Activated CD4-positive, alpha-beta T cell treated with anti-CD3 and anti-CD28 coated beads, Interleukin-2, amount 10 ng/mL, durations not matched to agents 7 days and 5 days (primary cell): ENCODE data around the gene INPP4B. TPM values are rescaled to one million over a fixed set of nuclear protein-coding genes. Genes with fewer than 3 reads are reported as not detected.

Experiments used
- CTCF ChIA-PET: fragments of 350-600 bp; sonication (Branson Sonifier 250); formaldehyde crosslinking; loops from one replicate; lab custom pipeline; 2021; ENCODE audit warnings: antibody characterized with exemption; lab: Charles Lee
- POLR2A ChIA-PET: fragments of 350-600 bp; sonication (Branson Sonifier 250); formaldehyde crosslinking; loops from one replicate; lab custom pipeline; 2021; ENCODE audit warnings: antibody characterized with exemption; lab: Charles Lee
- DNase-seq: peaks from one replicate; pipeline ENCODE4 v3.0.0-alpha.2; 2020
- H3K27ac Mint-ChIP-seq: one replicate; pipeline ENCODE4 v1.8.0; 2021; ENCODE audit warnings: mild to moderate bottlenecking, moderate library complexity, mixed read lengths
- H3K27me3 Mint-ChIP-seq: one replicate; pipeline ENCODE4 v1.8.0; 2021; ENCODE audit warnings: mixed read lengths
- H3K36me3 Mint-ChIP-seq: one replicate; pipeline ENCODE4 v1.8.0; 2021; ENCODE audit warnings: low read depth, mixed read lengths
- H3K4me1 Mint-ChIP-seq: one replicate; pipeline ENCODE4 v1.8.0; 2021; ENCODE audit warnings: mixed read lengths
- H3K4me3 Mint-ChIP-seq: one replicate; pipeline ENCODE4 v1.8.0; 2021; ENCODE audit warnings: mild to moderate bottlenecking, moderate library complexity, mixed read lengths
- H3K9me3 Mint-ChIP-seq: one replicate; pipeline ENCODE4 v1.8.0; 2021; ENCODE audit warnings: mixed read lengths
- total RNA-seq, 2 experiments: library from RNA; stranded (reverse); gene quantifications; one replicate each; pipeline ENCODE4 v1.2.3, GENCODE V29; 2021

INPP4B gene
- total RNA-seq, 2 experiments from 2014 or later: 71.6 to 79.2 TPM

DNA sequence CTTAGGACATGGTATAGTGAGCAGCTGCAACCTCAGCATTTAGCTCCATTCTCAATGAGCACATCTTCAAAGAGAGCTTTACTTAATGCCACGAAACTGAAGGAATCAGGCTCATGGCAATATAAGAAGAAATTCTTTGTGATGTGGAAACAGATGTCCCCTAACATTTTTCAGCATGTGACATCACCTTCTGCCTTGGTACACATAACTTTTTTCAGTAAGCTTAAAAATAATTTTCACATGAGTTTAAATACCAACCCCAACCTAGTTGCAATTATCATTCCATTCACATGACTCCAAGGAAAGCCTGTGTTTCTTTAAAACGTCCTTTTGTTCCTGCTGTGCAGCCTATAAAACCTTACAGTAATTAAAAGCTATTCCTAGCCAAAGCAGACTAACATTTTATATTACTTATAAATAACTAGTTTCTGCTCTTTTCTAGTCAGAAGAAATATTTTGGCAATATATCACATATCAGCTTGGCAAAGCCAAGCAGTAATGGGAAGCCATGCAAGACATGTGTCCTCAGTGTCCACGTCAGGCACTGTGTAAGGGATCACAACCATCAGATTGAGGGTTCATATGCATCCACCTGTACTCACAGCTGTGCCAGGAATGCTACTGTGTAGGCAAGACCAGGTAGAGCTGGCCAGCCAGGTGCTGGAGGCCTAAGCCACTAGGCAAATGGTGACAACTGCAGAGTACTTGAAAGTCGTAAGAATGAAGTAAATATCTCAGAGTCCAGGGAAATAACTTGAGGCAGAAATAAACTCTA lies 466.6 kb downstream of the INPP4B start:
- Mint-ChIP-seq H3K36me3 (peaks cover 45% of the 10 kb centered on the region), H3K9me3 (no peaks in the 10 kb centered on the region), H3K27me3 (no peaks in the 10 kb centered on the region), H3K4me1 (peaks cover 70% of the 10 kb centered on the region), H3K4me3 (no peak overlapping the region), H3K27ac (no peak overlapping the region)
- CTCF ChIA-PET: interaction anchor here (0.5 to 2.3 kb wide), 7 partner anchors 9 to 32 kb away, joined by 3 to 7 read pairs (median 5); no protein-coding TSS in a partner anchor
- POLR2A ChIA-PET: interaction anchor here (0.6 to 0.9 kb wide), 2 partner anchors 13 to 24 kb away, joined by 4 read pairs; no protein-coding TSS in a partner anchor
- DNase-seq: no peak

DNA sequence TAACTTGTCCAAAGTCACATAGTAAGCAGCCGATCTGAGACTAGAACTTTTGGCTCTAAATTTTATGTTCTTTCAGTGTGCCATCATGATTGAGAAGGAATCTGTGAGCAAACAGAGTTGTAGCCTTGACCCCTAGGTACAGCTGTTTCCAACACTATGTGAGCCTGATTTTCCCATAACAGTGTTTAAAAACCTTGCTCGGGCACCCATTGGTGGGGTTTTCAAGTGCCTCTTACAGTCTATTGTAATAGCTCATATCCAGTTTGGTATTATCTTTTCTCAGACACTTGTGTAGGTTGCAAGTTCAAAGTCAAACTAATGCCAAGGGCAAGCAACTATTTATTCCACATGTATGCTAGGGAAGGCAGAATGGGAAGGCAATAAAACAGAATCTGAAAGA lies 467.9 kb downstream of the INPP4B start:
- H3K9me3 Mint-ChIP-seq: no peaks in the 10 kb centered on the region
- CTCF ChIA-PET: interaction anchor here (0.7 to 2.3 kb wide), 12 partner anchors 10 to 42 kb away, joined by 3 to 7 read pairs (median 4); no protein-coding TSS in a partner anchor
- no peak overlapping the region for H3K4me3 Mint-ChIP-seq
- POLR2A ChIA-PET: interaction anchor here (0.6 to 0.9 kb wide), 2 partner anchors 25 to 31 kb away, joined by 3 to 5 read pairs; no protein-coding TSS in a partner anchor
- peak overlapping the region; percentile 81 for H3K27ac Mint-ChIP-seq
- H3K36me3 Mint-ChIP-seq: peaks cover 34% of the 10 kb centered on the region
- H3K27me3 Mint-ChIP-seq: no peaks in the 10 kb centered on the region
- DNase-seq: no peak
- peaks cover 67% of the 10 kb centered on the region for H3K4me1 Mint-ChIP-seq

DNA sequence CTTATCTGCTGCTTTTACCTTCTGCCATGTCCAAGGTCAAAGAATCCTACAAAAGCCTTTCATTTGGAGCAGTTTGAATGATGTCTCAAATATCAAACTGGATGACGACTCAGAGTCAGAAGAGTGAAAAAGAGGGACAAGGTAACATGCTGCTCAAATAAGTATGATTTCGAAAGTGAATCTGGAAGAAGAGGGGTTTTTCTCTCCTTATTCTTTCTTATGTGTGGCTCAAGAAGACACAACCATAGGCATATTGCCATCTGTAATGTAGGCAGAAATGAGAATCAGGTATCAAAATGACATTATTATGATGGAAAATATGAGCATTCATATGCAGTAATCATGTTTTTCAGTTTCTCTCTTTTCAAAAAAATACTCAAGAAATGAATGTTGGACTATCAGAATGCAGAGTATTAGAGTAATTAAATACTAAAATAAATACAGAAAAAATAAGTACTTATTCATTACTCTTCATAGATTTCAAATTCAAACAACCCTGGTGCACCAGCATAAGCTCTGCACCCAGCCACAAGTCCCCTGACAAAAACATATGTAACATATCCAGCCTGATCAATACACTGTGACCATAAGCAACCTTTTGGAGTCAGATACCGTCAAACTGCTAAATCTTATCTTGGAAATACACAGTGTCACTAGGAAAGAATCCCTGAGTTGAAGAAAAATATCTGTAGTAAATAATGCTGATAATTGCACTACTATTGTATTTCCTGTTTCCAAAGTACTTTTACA lies 468.6 kb downstream of the INPP4B start:
- Mint-ChIP-seq H3K9me3 (no peaks in the 10 kb centered on the region), H3K36me3 (peaks cover 34% of the 10 kb centered on the region), H3K4me3 (peak overlapping the region; percentile 53), H3K27ac (peak overlapping the region; percentile 82), H3K4me1 (peaks cover 70% of the 10 kb centered on the region), H3K27me3 (no peaks in the 10 kb centered on the region)
- DNase-seq: no peak
- ChIA-PET CTCF (interaction anchor here (0.7 to 2.3 kb wide), 8 partner anchors 9 to 41 kb away, joined by 3 to 7 read pairs (median 4); no protein-coding TSS in a partner anchor), POLR2A (interaction anchor here (0.6 to 0.7 kb wide), 3 partner anchors 31 to 1583 kb away, joined by 3 read pairs; no protein-coding TSS in a partner anchor)

DNA sequence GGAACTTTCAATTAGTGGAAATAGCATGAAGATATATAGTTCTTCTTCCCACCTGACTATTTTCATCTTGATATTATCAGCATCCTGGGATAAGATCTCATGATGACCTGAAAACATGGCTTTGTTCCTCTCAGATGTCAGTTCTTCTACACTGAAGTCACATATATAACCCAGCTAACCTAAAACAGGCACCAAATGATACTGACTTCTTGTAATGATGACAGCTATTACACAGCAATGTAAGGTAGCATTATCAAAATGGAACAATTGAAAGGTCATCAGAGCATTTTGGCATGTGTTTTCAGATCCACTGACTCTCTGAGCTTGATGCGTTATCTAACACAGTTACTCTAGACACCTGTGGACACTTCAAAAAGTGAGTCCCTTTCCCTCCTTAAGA lies 469.9 kb downstream of the INPP4B start:
- Mint-ChIP-seq H3K27ac (no peak overlapping the region), H3K4me3 (peak overlapping the region; percentile 3), H3K4me1 (peaks cover 79% of the 10 kb centered on the region), H3K36me3 (peaks cover 42% of the 10 kb centered on the region), H3K9me3 (peaks cover 5% of the 10 kb centered on the region), H3K27me3 (no peaks in the 10 kb centered on the region)
- ChIA-PET CTCF (interaction anchor here (0.7 to 1.5 kb wide), 4 partner anchors 9 to 35 kb away, joined by 3 read pairs; no protein-coding TSS in a partner anchor), POLR2A (no interaction called here)
- no peak for DNase-seq

DNA sequence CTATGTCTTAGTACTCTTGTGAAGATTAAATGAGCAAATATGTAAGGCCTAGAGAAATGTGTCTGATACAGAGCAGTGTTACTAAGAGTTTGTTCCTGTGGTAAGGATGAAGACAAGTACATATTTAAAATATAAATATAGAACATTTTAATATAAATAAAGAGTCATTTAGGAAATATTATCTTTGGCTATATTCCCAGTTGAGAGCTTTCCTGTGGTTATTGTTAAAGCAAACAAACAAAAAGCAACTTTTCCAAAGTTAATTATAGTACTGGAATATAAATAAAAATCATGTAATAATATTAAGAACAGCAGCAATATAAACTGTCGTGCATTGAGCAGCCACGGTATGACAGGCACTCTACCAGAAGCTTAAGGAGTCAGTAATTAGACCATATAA lies 472.5 kb downstream of the INPP4B start:
- H3K36me3 Mint-ChIP-seq: peaks cover 44% of the 10 kb centered on the region
- no peak overlapping the region for H3K4me3 Mint-ChIP-seq

DNA sequence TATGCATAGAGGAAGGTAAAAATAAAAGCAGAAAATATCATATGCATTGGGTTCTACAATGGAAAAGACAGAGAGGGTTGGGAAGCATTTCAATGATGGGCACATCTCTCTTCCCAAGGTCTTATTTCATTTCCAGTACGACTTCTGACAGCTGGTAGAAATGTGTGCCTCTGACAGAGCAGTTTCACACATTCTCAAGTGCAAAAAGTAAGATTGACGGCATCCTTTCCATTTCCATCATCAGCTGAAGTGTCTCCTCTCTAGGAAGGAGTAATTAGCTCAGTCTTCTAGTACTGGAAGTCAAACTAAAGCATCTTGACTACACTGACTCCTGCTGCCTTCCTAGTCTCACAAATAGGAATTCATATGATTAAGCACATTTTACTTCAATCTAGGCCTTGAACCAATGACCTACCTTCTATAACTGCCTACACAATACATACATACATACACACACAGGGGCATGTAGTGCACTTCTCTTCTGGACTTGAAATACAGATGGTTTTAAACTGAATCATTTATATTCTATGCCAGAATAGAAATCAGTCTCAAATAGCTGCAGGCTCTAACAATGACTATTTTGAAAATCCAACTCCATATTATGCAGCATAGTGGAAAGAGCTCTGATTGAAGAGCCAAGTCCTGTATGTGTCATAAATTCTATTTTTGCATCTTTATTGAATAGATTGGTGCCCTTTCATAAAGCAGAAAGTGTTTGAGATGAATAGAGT lies 473.4 kb downstream of the INPP4B start:
- POLR2A ChIA-PET: interaction anchor here (0.6 kb wide), 1 partner anchor 23 kb away, joined by 3 read pairs; no protein-coding TSS in a partner anchor
- peaks cover 42% of the 10 kb centered on the region for H3K36me3 Mint-ChIP-seq
- H3K4me1 Mint-ChIP-seq: peaks cover 67% of the 10 kb centered on the region
- no peak overlapping the region for H3K4me3 Mint-ChIP-seq
- H3K9me3 Mint-ChIP-seq: peaks cover 14% of the 10 kb centered on the region
- no peaks in the 10 kb centered on the region for H3K27me3 Mint-ChIP-seq
- CTCF ChIA-PET: interaction anchor here (5.1 kb wide), 1 partner anchor 17 kb away, joined by 18 read pairs; no protein-coding TSS in a partner anchor
- no peak overlapping the region for H3K27ac Mint-ChIP-seq
- no peak for DNase-seq

More for the DNA sequence above, 472.5 kb downstream of the INPP4B start:
- Mint-ChIP-seq H3K9me3 (peaks cover 14% of the 10 kb centered on the region), H3K27me3 (no peaks in the 10 kb centered on the region), H3K27ac (no peak overlapping the region), H3K4me1 (peaks cover 69% of the 10 kb centered on the region)
- POLR2A ChIA-PET: no interaction called here
- DNase-seq: no peak
- CTCF ChIA-PET: interaction anchor here (1.1 to 5.1 kb wide), 2 partner anchors 13 to 18 kb away, joined by 3 to 18 read pairs; no protein-coding TSS in a partner anchor

DNA sequence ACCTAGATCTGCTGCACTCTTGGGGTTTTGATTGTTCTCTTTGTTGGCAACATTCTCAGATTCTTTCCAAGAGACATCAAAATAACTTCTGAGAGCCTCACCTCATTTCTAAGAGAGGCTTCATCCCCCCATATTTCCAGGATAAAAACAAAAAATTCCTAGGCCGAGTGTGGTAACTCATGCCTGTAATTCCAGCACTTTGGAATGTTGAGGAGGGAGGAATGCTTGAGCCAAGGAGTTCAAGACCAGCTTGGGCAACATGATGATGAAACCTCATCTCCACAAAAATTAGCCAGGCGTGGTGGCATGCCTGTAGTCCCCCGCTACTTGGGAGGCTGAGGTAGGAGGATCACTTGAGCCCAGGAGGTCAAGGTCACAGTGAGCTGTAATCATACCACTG lies 477.0 kb downstream of the INPP4B start:
- Mint-ChIP-seq H3K36me3 (peaks cover 46% of the 10 kb centered on the region), H3K27ac (no peak overlapping the region), H3K4me1 (peaks cover 68% of the 10 kb centered on the region), H3K27me3 (no peaks in the 10 kb centered on the region), H3K9me3 (peaks cover 14% of the 10 kb centered on the region), H3K4me3 (peak overlapping the region; percentile 32)
- POLR2A ChIA-PET: no interaction called here
- CTCF ChIA-PET: interaction anchor here (0.6 to 1.1 kb wide), 2 partner anchors 10 to 14 kb away, joined by 3 to 4 read pairs; no protein-coding TSS in a partner anchor
- DNase-seq: no peak

DNA sequence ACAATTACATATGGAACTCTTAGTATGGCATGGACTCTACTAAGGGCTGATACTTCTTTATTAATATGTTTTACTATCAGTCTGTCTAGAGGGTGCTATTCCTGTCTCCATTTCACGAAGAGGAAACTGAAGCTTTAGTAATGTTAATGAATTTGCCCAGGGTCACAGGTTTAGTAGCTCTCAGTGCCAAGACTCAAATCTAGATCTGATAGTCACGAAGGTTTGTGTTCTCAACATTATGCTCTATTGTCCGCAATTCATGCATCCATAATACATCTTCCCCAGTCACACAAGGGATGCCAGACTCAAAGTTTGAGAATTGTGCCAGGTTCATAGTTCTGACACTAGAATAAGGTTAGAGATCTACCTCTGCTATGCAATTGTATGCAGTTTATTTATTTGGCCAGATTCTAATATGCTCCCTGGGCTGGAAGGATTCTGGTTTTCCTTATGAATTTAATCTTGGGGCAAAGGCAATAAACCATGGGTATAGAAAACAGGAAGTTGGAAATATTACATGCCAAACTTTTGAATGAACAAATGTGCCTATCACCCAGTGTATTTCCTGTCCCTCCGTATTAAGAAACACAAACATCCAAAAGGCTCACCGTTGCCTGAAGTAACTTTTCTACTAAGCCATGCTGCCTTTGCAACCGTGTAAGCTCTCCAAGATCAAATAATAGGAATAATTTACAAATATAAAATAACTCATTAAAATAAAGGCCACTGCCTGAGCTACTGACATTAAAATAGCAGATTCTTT lies 478.5 kb downstream of the INPP4B start:
- DNase-seq: no peak
- Mint-ChIP-seq H3K4me1 (peaks cover 59% of the 10 kb centered on the region), H3K27me3 (no peaks in the 10 kb centered on the region), H3K9me3 (peaks cover 21% of the 10 kb centered on the region), H3K27ac (no peak overlapping the region), H3K4me3 (no peak overlapping the region), H3K36me3 (peaks cover 51% of the 10 kb centered on the region)
- CTCF ChIA-PET: interaction anchor here (0.5 to 1.5 kb wide), 9 partner anchors 8 to 277 kb away, joined by 3 to 9 read pairs (median 3); no protein-coding TSS in a partner anchor
- POLR2A ChIA-PET: interaction anchor here (0.6 kb wide), 1 partner anchor 38 kb away, joined by 3 read pairs; no protein-coding TSS in a partner anchor

DNA sequence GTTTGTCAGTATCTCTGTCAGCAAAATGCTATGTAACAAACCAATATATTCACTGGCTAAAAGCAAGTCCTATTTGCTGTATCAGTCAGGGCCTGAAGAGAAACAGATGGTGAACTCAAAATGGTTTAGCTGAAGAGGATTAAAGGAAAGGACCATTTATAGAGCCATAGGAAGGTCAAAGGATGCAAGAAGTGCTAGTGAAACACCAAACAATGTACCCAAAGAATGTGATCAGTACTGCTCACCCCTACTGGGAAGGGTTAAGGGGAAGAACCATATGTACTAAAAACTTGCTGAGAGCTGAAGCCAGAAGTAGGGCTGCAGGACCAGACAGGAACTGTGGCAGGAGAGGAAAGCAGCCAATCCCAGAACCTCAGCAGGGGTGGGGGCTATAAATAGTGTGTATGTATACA lies 479.3 kb downstream of the INPP4B start:
- peaks cover 53% of the 10 kb centered on the region for H3K36me3 Mint-ChIP-seq
- DNase-seq: no peak
- H3K4me3 Mint-ChIP-seq: no peak overlapping the region
- no peak overlapping the region for H3K27ac Mint-ChIP-seq
- peaks cover 57% of the 10 kb centered on the region for H3K4me1 Mint-ChIP-seq
- ChIA-PET POLR2A (no interaction called here), CTCF (interaction anchor here (0.6 to 1.5 kb wide), 5 partner anchors 9 to 278 kb away, joined by 3 to 9 read pairs (median 3); no protein-coding TSS in a partner anchor)
- H3K9me3 Mint-ChIP-seq: peaks cover 27% of the 10 kb centered on the region
- no peaks in the 10 kb centered on the region for H3K27me3 Mint-ChIP-seq

DNA sequence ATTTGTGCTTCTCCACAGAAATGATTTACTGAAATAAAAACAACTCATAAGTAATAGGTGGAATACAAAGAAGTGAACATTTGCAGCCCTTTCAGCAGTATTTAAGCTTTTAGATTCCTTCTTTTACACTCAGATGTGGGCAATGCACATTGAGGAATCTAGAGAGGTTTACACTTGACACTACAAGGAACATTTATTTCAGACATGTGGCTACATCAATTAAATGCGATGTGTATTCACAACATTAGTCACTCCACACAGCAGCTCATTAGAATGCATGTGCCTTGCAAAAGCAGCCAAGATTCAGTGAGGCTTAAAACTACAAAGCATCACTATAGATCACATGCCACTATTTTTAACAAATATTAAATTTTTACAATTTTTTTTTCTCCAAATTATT lies 480.7 kb downstream of the INPP4B start:
- Mint-ChIP-seq H3K27me3 (no peaks in the 10 kb centered on the region), H3K4me3 (no peak overlapping the region), H3K27ac (no peak overlapping the region), H3K36me3 (peaks cover 43% of the 10 kb centered on the region), H3K4me1 (peaks cover 51% of the 10 kb centered on the region), H3K9me3 (peaks cover 16% of the 10 kb centered on the region)
- no peak for DNase-seq
- POLR2A ChIA-PET: no interaction called here
- CTCF ChIA-PET: interaction anchor here (0.7 to 2.7 kb wide), 3 partner anchors 8 to 17 kb away, joined by 3 to 13 read pairs (median 3); no protein-coding TSS in a partner anchor

DNA sequence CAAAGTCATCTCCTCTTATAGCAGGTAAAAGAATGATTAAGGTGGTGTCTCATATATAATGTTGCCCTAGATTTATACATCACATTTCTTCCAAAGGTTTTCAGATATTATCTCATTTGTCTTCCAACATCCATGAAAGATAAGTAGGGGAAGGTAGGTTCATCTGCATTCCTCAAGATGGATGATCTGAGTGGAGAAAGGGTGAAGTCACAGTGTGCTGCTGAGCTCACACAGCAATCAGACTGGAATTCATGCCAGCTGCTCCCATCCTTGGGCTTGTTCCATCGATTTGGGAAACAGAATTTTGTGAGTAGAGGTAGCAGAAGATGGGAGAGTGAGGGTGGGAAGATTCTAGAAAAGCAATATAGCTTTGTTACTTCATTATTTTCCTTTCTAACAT lies 482.4 kb downstream of the INPP4B start:
- Mint-ChIP-seq H3K27ac (no peak overlapping the region), H3K9me3 (peaks cover 14% of the 10 kb centered on the region), H3K4me1 (peaks cover 55% of the 10 kb centered on the region), H3K36me3 (peaks cover 40% of the 10 kb centered on the region), H3K4me3 (no peak overlapping the region), H3K27me3 (no peaks in the 10 kb centered on the region)
- POLR2A ChIA-PET: no interaction called here
- CTCF ChIA-PET: interaction anchor here (0.8 to 2.7 kb wide), 3 partner anchors 9 to 14 kb away, joined by 3 to 13 read pairs (median 4); no protein-coding TSS in a partner anchor
- DNase-seq: no peak
